Fibroblast of villous mesenchyme (primary cell): ENCODE measurements around the gene NRSN2. TPM values are rescaled to one million over a fixed set of nuclear protein-coding genes. Genes with fewer than 3 reads are reported as not detected.
"Not testable (repeated sequence)": the region's sequence is repeated elsewhere in the genome, so short reads cannot be mapped to it uniquely, and the experiment has no call there.

Experiments used
- DNase-seq: peaks from one replicate; pipeline ENCODE4 v3.0.0-alpha.2; 2010; ENCODE audit warnings: low read depth
- H3K4me3 ChIP-seq: 2 replicates; pipeline ENCODE4 v1.5.1; 2011; ENCODE audit warnings: low read depth, mild to moderate bottlenecking, low read length
- total RNA-seq: library from RNA; depleted of rRNA; stranded (reverse); fragments of >200 nt; gene quantifications from 2 replicates; pipeline ENCODE4 v1.2.3, GENCODE V29; 2012
- TF ChIP-seq, protein P1 (sequence below): IDR thresholded peaks from 2 replicates; pipeline ENCODE4 v1.5.1; 2012; ENCODE audit warnings: low read depth, mild to moderate bottlenecking, low read length; ENCODE audit not compliant: insufficient read depth

NRSN2 gene
- total RNA-seq, 1 donor: 53.5 TPM

DNA sequence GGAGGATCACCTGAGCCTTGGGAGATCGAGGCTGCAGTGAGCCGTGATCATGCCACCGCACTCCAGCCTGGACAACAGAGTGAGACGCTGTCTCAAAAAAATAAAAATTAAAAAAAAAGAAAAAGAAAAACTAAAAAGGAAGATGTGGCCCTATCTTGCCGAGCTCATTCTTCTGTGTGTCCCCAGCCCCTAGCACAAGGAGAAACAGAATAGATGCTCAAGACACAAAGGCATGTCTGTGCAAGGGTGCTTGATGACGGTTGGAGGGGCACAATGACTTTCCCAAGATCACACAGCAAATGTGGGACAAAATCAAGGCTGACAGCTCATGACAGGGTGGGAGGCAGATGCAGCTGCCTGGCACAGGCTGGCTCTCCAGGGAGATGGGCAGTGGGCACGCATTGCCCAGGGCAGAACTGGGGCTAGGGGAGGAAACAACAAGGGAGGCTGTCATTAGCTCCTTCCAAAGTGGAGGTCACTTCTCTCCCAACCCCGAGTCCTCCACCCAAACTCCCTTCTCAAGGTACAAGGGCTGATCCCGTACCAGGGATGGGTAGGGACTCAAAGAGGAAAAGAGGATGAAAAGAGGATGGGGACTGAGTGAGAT lies 775 bp upstream of the NRSN2 start:
- DNase-seq: no peak
- H3K4me3 ChIP-seq: peak overlapping the region; percentile 84
- TF ChIP-seq, protein P1, sequence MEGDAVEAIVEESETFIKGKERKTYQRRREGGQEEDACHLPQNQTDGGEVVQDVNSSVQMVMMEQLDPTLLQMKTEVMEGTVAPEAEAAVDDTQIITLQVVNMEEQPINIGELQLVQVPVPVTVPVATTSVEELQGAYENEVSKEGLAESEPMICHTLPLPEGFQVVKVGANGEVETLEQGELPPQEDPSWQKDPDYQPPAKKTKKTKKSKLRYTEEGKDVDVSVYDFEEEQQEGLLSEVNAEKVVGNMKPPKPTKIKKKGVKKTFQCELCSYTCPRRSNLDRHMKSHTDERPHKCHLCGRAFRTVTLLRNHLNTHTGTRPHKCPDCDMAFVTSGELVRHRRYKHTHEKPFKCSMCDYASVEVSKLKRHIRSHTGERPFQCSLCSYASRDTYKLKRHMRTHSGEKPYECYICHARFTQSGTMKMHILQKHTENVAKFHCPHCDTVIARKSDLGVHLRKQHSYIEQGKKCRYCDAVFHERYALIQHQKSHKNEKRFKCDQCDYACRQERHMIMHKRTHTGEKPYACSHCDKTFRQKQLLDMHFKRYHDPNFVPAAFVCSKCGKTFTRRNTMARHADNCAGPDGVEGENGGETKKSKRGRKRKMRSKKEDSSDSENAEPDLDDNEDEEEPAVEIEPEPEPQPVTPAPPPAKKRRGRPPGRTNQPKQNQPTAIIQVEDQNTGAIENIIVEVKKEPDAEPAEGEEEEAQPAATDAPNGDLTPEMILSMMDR: no peak

- TF ChIP-seq, protein P1: no peak
- DNase-seq: no peak
- peak overlapping the region; percentile 84 for H3K4me3 ChIP-seq
Observed at GRCh38 chr20:347317-347639, 367 bp downstream of the NRSN2 start.

DNA sequence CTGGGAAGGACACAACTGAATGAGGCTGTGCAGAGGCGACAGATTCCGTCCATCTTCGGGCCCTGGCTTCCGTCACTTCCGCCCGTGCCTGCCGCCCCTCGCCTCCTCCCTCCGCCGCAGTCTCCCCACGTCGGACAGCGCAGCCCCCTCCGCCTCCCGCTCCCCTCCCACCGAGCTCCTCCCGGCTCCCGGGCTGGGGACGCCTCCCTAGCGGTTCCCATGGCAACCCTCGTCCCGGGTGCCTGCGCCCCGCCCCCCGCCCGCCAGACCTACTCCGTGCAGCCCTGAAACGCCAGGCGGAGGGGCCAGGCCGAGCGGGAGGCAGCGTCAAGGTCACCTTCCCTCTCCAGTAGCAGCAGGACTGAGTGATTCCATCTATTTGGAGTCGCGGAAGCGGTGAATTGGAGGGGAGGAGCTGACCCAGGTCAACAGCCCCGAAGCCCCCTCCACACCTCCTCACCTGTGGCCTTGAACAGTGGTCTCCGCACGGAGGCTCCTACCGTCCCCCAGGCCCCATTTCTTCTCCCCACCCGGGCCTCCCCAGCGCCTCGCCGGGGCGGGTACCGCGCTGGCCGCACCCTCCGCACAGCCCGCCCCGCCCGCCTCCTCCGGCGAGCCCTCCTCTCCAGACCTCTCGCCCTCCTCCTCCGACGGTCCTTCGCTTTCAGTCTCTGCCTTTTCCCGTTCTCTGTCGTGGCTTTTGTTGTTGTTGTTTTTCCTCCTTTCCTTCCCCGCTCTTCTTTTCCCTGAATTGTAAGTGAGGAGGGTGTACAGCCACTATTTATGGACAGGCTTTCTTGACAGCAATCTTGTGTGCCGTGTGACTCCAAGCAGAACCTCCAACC lies 951 bp downstream of the NRSN2 start:
- TF ChIP-seq, protein P1: no peak
- H3K4me3 ChIP-seq: peak overlapping the region; percentile 84
- DNase-seq: peak; percentile 97

DNA sequence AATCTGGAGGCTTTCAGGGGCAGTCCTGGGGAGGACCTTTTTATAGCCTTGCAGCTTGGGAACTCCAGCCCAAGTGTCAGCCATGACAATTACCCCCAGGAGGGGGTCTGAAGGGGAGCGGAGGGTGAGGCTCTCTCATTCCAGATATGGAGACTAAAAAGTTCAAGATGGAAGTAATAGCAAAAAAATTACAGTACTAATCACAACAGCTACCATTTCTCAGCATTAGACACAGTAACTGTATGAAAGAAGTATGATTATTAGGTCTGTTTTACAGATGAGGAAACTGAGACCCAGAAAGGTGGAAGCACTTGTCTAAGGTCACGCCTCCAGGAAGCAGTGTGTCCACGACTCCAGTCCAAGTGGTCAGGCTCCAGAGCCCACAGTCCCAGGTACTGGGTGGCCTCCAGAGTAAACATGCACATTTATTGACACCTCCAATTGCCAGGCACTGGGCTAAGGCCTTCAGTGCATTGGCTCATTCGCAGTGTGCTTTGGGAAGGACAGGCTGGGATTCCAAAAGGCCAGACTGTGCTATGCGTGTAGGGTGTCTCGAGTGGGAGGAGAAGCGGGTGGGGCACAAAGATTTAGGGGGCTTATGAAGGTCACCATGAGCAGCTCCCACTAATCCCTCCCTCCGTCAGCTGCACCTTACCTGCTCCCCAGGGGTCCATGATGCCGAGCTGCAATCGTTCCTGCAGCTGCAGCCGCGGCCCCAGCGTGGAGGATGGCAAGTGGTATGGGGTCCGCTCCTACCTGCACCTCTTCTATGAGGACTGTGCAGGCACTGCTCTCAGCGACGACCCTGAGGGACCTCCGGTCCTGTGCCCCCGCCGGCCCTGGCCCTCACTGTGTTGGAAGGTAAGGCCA lies 2.3 kb downstream of the NRSN2 start:
- no peak overlapping the region for H3K4me3 ChIP-seq
- TF ChIP-seq, protein P1: no peak
- DNase-seq: no peak

DNA sequence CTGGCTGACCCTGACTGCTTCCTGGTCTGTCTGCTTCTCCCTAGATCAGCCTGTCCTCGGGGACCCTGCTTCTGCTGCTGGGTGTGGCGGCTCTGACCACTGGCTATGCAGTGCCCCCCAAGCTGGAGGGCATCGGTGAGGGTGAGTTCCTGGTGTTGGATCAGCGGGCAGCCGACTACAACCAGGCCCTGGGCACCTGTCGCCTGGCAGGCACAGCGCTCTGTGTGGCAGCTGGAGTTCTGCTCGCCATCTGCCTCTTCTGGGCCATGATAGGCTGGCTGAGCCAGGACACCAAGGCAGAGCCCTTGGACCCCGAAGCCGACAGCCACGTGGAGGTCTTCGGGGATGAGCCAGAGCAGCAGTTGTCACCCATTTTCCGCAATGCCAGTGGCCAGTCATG lies 6.3 kb downstream of the NRSN2 start:
- DNase-seq: no peak
- TF ChIP-seq, protein P1: no peak
- no peak overlapping the region for H3K4me3 ChIP-seq

GRCh38 chr20:354298-354977 lies 7.5 kb downstream of the NRSN2 start:
- TF ChIP-seq, protein P1: peak; percentile 96
- DNase-seq: peak; percentile 77

GRCh38 chr20:356154-356553 lies 9.2 kb downstream of the NRSN2 start:
- DNase-seq, H3K4me3 ChIP-seq: not testable (repeated sequence)

More at GRCh38 chr20:354298-354977, 7.5 kb downstream of the NRSN2 start:
- no peak overlapping the region for H3K4me3 ChIP-seq
